Inflammatory macrophage (primary cell): ENCODE measurements around the gene MSMO1.
A peak's percentile ranks its signal among the peaks of the same experiment; 100 is the strongest.

ENCODE experiments used
- DNase-seq, 2 donors: peaks; one replicate each; pipeline ENCODE4 v3.0.0-alpha.2; 2020 to 2022

MSMO1 gene

DNA sequence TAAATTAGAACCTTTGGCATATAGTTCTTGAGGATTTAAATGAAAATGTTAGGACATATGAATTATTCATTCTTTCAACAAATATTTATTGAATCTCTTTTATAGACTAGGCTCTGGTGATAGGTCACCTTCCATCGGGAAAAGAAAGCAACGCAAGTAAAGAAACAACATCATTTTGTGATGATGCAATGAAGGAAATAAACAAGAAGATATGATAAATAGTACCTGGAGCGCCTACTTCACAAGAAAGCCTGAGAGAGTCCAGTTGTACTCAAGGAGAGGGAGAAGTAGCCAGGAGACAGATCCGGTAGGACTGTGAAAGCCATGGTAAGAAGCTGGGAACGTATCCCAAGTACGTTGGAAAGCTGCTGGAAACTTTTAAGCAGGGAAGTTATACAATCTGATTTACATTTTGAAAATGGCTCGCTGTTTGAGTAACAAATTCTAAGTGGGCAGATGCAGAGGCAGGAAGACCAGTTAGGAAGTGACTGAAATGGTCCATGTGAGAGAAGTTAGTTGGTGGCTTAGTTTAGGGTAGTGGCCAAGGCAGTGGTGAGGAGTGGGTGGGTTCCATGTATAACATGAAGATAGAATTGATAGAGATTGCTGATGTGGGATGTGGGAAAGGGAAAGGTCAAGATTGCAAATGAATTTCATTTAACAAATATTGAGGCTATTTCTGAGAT, 33.7 kb downstream of the MSMO1 start:
- DNase-seq, result peak; percentile 82 to 90

DNA sequence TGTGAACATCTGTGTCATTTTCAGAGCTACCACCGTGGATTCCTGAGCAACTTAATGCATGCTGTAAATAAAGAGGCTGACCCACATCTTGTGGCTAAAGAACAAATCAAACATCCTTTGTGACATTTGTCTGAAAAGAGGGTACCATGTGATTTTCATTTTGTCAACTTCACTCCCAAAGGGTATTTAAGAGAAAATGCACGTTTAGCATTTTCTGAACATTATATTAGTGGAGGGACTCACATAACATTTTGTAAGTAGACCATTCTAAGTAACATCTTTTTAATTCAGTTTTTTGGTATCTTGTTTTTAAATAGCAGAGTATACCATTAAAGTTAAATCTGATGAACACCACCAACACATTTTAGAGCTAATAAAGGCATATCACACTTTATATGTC, 34.3 kb downstream of the MSMO1 start:
- DNase-seq, result no peak

DNA sequence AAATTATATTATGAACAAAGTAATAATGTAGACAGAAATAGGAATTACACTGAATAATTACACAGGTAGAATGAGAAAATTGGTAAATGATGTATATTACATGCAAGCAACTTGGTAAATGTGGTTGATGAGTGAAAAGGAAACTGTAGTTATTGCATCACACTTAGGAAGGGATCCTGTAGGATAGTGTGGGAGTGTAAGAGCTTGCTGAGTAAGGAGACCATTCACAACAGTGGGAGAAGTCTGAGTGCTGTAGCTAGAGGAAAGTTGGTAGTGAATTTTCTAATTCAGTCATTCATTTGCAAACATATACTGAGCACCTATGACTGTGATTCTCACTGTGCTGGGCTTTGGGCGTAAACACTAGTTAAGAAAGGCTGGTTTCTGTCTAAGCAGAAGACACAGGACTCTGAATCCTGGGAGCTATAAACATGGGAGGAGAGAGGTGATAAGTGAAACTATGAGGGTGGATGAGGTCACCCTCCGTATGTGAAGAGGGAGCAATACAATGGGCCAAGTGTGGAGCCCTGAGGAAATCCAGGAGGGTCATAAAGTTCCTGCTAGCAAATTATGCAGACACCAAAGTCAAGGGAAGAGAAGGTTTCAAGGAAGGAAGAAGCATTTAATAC, 37.1 kb downstream of the MSMO1 start:
- DNase-seq, result peak; percentile 43

DNA sequence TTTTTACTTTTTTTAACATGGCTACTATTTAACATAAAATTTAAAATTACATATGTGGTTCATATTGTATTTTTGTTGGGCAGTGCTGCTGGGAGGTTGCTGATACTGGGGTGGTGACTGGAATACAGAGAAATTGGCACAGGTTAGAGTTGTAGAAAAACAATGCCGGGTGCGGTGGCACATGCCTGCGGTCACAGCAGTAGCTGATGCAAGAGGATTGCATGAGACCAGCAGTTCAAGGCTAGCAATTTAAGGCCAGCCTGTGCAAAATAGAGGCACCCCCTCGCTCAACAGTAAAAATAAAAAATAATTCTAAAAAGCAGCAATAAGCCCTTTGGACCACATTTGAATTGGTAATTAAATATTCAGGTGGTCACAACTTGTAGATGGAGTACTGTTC, 39.6 kb downstream of the MSMO1 start:
- no peak for DNase-seq

DNA sequence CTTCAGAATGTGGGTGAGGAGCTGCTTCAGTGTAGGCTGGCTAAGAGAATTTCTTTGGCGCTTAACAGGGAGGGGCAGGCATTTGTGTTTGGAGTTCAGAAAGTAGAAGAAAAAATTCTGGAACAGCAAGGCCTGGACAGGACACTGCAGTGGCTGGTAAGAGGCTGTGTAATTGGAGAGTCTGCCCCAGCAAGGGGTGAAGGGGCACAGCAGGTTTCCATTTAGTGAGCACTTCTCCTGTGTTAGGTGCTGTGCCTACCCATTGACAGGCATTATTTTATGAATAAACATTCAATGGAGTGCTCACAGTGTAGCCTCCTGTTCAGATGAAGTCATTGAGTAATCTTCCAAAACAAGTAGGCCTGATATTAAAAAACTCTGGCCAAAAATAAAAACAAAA, 40.6 kb downstream of the MSMO1 start:
- DNase-seq, result no peak

DNA sequence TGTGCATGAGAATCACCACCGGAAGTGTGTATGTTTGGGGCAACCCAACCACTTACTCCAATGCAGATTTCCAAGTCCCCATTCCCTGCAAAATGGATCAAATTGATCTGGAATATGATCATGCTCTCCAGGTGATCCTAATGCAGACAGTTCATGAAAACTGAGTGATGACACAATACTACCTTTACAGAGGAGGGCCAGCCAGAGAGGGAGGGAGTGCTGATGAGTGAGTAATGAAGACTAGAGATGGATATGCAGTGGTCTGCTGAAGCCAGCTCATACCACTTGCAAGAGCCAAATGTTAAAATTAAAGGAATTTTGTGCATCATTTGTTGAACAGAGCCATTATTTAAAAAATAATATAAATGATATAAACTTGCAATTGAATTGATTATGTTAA, 41.1 kb downstream of the MSMO1 start:
- DNase-seq, result no peak

DNA sequence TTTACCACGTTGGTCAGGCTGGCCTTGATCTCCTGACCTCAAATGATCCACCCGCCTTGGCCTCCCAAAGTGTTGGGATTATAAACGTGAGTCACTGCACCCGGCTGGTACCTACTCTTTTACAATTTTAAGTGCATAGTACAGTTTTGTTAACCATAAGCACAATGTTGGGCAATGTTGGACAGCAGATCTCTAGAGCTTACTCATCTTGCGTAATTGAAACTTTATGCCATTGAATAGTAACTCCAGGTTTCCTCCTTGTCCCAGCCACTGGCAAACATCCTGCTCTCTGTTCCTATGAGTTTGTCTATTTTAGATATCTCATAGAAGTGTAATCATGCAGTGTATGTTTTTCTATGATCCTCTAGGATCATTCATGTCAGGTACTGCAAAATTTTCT, 42.1 kb downstream of the MSMO1 start:
- DNase-seq, result peak in 1 of 2 donors; percentile 35

DNA sequence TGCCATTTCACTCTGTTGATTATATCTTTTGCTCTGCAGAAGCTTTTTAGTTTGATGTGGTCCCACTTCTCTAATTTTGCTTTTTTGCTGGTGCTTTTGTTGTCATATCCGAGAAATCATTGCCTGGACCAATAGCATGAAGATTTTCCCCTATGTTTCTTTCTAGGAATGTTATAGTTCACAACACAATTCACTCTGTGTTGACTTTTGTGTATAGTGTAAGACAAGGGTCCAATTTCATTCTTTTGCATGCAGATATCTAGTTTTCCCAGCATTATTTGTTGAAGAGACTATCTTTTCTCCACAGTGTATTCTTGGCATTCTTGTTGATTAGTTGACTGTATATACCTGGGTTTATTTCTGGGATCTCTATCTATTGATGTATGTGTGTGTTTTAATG, 43.1 kb downstream of the MSMO1 start:
- DNase-seq, result no peak

DNA sequence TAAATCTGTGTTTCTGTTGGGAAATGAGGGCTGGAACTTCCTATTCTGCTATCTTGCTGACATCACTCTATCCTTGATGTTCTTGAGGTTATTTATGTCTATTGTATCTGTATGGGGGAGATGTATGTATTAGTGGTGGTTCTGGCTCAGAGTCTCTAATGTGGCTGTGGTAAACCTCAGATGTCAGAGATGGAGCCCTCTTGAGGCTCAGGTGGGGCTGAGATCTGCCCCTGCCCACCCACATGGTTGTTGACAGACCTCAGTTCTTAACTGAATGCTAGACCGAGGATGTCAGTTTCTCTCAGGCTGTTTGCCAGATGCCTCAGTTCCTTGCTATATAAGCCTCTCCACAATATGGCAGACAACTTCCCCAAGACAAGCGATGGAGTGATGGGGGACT, 48.0 kb downstream of the MSMO1 start:
- DNase-seq, result no peak

DNA sequence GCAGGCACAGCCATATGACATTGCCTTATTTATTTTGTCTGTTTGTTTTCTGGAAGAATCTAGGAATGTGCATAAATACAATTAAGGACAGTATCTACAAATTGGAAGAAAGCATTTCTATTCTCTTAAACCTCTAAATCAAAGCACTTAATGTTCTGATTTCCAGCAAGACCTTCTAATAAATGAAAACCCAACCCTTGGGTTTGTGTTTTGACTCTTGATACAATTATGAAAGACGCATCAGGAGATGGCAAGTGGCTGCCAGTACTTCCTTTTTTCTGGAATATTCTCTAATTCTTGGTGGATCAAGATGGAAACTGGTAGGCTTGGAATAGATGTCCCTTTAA, 50.9 kb downstream of the MSMO1 start:
- no peak for DNase-seq

DNA sequence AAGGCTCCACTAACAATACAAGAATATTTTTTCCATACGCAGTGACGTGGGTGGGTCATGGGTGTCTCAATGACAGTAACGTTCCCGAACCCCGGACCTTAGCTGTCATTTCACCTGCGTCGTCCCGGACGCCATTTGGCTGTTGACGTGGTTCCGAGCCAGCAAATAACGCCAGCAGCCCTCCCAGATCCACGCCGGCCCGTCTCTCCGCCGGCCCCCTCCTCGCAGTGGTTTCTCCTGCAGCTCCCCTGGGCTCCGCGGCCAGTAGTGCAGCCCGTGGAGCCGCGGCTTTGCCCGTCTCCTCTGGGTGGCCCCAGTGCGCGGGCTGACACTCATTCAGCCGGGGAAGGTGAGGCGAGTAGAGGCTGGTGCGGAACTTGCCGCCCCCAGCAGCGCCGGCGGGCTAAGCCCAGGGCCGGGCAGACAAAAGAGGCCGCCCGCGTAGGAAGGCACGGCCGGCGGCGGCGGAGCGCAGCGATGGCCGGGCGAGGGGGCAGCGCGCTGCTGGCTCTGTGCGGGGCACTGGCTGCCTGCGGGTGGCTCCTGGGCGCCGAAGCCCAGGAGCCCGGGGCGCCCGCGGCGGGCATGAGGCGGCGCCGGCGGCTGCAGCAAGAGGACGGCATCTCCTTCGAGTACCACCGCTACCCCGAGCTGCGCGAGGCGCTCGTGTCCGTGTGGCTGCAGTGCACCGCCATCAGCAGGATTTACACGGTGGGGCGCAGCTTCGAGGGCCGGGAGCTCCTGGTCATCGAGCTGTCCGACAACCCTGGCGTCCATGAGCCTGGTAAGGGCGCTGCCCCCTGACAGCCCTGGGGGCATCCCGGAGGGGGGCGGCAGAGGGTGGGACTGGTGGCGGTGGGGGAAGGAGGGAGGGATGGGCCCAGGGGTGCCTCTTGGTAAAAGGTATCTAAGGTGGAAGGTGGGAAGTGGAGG, 51.5 kb downstream of the MSMO1 start, which contains the start of gene CPE:
Gene CPE, plus strand, starts transcription at position 264 of the 933 bp plus-strand sequence. Its CDS starts 214 bp downstream, at position 478.
- peak; percentile 66 to 77 for DNase-seq

DNA sequence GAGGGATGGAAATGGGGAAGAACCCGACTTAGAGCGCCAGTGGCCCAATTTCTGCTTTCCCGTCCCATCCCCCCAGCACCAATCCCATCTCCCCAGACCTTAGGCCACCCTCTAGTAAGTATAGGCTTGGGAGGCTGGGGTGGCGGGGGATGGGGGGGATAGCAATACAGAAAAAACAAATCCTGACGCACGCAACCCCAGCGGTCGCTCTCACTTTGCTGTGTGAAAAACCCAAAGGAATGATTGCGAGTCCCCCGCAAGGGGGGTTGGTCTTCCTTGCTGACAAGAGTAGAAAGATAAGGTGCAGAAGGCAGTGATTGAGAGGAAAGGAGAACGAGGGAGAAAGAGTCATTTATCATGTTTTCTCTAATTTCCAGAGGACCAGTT, 52.2 kb downstream of the MSMO1 start:
- no peak for DNase-seq

DNA sequence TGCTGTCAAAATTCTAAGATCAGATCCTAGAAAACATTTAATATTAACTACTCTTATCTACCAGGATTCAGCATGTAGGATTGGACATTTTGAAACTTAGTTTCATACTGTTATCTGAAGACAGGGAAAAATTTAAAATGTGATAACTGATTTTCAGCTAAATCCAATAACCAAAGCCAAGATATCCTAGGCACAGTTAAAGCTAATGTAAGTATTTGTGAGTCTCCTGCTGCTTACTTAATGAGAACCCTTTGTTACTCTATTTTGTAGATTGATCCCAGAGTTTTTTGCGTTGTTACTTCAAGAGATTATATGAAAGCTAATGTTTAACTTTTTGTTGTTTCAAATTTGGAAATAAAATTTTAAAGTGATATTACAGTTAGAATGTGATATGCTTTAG, 53.3 kb downstream of the MSMO1 start:
- no peak for DNase-seq

DNA sequence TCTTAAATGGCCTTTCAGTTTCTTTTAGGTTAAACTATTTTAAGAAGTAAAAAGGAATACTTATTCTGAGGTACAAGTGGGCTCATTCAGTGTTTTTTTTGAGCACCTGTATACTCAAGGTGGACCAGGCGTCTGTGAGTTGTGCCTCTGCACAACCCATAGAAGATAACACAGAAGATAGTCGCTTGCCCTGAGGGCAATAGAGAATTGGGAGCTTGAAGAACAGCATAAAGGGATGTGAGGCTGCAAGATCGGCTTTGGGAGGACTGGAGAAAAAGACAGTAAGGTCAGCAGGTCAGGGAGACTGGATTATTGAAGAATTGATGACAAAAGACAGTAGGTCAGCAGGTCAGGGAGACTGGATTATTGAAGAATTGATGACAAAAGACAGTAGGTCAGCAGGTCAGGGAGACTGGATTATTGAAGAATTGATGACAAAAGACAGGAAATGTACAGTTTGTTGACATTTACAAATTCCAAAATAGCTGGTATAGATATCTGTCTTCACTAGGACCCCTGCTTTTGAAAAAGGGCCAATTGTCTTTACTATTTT, 54.4 kb downstream of the MSMO1 start:
- DNase-seq, result no peak

DNA sequence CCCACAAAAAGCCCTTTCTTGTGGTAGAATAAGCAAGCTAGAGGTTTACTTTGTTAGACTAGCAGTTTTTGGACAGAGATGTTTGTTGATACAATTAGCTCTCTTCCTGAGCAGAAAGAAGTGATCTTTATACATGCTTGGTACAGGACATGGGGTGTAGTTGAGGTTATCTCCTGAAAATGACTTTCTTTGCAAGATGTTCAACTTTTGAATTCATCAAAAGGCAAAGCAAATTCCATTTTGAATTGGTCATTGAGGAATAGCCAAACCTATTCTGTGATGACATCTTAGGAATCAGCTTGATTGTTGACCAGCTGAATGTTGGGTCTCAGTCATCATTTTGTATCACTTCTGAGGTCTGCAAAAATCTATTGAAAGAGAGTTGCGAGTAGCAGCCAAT, 55.2 kb downstream of the MSMO1 start:
- DNase-seq, result no peak

DNA sequence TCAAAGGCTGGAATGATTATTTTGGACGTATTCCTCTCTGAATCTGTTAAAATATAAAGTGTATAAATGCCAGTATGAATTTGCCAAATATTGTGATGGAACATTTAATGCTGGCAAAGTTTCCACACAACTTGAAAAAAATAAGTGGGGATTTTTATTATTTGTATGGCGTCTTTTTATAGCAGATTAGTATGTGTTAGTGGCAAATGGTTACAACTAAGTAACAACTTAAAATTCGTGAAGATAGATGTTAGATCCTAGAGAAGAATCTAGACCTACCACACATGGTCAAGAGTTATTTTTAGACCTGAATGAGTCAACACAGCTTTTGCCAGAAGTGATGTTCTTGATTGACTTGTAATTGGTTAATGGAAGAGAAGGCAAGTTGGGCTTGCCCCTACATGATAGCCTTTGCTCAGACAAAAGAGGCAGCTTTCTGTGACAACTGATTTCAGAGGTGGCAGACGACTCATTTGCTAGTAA, 56.2 kb downstream of the MSMO1 start:
- DNase-seq, result no peak

DNA sequence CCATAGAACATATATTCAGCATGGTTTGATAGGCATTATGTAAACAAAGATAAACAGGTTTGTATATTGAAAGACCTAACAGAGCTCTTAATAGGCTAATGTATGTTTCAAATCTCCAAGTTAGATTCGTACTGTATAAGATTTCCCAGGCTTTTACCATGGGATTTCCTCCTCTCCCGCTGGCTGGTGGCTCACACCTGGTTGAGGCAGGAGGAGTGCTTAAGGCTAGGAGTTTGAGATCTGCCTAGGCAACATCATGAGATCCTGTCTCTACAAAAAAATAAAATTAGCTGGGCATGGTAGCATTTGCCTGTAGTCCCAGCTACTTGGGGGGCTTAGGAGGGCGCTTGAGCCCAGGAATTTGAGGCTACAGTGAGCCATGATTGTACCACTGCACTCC, 56.7 kb downstream of the MSMO1 start:
- no peak for DNase-seq

DNA sequence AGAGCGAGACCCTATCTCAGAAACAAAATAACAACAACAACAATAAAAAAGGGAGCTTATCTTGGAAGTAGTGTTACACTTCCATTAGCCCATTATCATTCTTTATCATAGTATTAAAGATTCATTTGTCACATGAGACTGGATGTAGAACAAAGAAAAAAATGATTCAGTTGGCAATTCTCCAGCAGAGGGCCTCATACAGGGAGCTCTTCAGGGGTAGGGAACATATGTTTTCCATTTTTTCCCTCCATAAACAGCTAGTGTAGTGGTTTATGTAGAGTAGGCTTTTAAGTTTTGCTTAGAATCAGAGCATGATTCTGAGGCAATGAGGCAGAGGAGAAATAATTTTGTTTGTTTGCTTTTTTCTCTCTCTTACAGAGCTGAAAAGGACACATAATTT, 57.1 kb downstream of the MSMO1 start:
- no peak for DNase-seq

DNA sequence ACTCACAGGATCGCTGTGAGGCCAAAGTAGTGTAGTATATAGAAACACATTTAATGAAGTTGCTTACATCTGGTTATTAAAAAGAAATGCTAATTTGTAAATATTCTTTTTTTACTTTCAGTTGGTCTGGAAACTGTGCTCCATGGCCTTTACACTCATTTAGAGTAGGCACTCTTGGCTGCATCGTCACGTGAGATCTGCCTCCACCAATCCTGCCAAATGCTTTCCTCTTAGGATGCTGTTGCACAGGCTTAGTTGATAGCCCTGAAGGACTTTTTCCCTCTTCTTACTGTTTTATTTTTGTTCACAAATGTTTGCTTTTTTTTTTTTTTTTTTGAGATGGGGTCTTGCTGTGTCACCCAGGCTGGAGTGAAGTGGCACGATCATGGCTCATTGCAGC, 57.7 kb downstream of the MSMO1 start:
- DNase-seq, result no peak

DNA sequence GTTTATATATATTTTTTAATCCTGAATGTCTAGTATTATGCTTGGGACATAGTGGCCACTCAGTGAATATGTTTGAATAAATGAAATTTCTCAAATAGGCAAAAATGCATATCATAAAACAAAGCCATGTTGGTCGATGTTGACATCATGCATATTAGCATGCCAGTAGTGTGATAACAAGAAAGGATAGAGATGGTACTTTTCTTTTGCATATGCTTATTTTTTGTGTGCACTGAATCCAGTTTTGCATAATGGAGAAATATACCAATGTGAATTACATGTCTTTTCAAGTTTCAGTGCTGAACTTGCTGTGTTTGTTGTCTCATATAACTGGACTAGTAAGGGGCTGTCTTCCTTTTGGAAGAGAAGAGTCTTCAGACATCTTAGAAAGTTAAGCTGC, 58.9 kb downstream of the MSMO1 start:
- DNase-seq, result no peak

DNA sequence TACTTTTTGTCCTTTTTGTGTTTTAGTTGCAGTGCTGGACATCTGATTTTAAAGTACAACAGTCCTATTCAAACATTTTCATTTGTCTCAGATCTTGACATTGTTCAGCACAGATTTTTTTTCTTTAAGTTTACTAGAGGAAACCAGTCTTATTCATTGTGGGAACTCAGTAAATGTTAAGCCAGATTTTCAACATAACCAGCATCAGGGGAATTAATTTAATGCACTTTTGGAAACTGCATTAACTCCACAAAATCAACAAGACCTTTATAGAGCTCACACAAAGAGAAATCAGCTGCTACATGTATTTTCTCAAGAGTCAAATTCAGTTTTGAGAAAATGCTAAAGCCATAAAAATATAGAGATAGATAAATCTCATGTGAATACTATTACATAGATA, 61.3 kb downstream of the MSMO1 start:
- DNase-seq, result no peak
